GM06990 (cell line): Measurements from ENCODE around the gene TCL1B.
A peak's percentile ranks its signal among the peaks of the same experiment; 100 is the strongest.

ENCODE experiments used
- DNase-seq: peaks from one replicate; pipeline ENCODE4 v3.0.0-alpha.2; 2011; ENCODE audit not compliant: insufficient read length; ENCODE audit errors: extremely low read depth
- H3K27me3 ChIP-seq: replicated peaks from 2 replicates; pipeline ENCODE4 v1.6.0; 2011; ENCODE audit warnings: low read length; ENCODE audit not compliant: control insufficient read depth, insufficient read depth
- H3K36me3 ChIP-seq: 2 replicates; pipeline ENCODE4 v1.5.1; 2011; ENCODE audit warnings: low read length; ENCODE audit not compliant: control insufficient read depth, insufficient read depth
- H3K4me3 ChIP-seq: replicated peaks from 2 replicates; pipeline ENCODE4 v1.5.1; 2011; ENCODE audit warnings: low read depth, mild to moderate bottlenecking, control low read depth, low read length
- TF ChIP-seq, protein P1 (sequence below): IDR thresholded peaks from 2 replicates; pipeline ENCODE4 v1.5.1; 2011; ENCODE audit warnings: low read length, control low read depth, mild to moderate bottlenecking, inconsistent platforms; ENCODE audit not compliant: insufficient read depth, poor library complexity, severe bottlenecking

The TCL1B gene

GRCh38 chr14:95674613-95675012 is 11.6 kb upstream of the TCL1B start:
- TF ChIP-seq, protein P1, sequence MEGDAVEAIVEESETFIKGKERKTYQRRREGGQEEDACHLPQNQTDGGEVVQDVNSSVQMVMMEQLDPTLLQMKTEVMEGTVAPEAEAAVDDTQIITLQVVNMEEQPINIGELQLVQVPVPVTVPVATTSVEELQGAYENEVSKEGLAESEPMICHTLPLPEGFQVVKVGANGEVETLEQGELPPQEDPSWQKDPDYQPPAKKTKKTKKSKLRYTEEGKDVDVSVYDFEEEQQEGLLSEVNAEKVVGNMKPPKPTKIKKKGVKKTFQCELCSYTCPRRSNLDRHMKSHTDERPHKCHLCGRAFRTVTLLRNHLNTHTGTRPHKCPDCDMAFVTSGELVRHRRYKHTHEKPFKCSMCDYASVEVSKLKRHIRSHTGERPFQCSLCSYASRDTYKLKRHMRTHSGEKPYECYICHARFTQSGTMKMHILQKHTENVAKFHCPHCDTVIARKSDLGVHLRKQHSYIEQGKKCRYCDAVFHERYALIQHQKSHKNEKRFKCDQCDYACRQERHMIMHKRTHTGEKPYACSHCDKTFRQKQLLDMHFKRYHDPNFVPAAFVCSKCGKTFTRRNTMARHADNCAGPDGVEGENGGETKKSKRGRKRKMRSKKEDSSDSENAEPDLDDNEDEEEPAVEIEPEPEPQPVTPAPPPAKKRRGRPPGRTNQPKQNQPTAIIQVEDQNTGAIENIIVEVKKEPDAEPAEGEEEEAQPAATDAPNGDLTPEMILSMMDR = no peak
- Histone ChIP-seq H3K27me3 (no peaks in the 10 kb centered on the region), H3K36me3 (no peaks in the 10 kb centered on the region), H3K4me3 (no peak overlapping the region)
- no peak for DNase-seq

GRCh38 chr14:95675486-95675885 is 10.7 kb upstream of the TCL1B start:
- no peak overlapping the region for H3K4me3 ChIP-seq
- H3K36me3 ChIP-seq = no peaks in the 10 kb centered on the region
- no peak for DNase-seq
- no peaks in the 10 kb centered on the region for H3K27me3 ChIP-seq
- TF ChIP-seq, protein P1 = no peak

DNA sequence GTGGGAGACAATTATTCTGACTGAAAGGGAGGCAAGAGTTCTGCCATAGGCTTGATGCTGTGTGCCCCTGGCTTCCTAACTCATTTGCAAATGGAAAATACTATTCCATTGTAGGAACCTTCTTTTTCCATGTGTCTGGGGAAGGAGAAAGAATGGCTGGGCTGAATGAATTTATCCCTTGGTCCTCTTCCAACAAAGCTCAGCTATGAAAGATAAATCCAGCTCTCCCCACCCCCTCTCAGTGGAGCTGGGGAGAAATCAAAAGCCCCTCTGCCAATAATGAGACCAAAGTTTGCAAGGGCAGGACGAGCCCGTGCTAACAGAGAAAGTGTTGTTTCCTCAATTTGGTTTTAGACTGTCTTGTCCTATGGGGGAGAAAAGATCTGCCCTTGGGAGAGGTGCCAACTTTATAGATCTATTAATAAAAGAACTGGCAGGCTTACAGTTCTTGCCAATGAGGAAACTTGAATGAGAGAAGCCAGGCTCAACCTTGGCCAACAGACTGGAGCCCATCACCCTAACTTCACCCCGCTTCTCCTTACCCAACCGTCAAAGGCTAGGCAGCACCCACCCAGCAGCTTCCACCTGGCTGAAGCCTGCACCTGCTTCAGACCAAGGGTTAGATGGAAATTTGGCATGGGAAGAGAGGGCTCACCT is 8.9 kb upstream of the TCL1B start:
- no peaks in the 10 kb centered on the region for H3K36me3 ChIP-seq
- no peak for DNase-seq
- TF ChIP-seq, protein P1 = no peak
- H3K4me3 ChIP-seq = no peak overlapping the region
- no peaks in the 10 kb centered on the region for H3K27me3 ChIP-seq

GRCh38 chr14:95679148-95679815 is 6.9 kb upstream of the TCL1B start:
- Histone ChIP-seq H3K36me3 (no peaks in the 10 kb centered on the region), H3K4me3 (no peak overlapping the region), H3K27me3 (no peaks in the 10 kb centered on the region)
- TF ChIP-seq, protein P1 = no peak
- DNase-seq = no peak

DNA sequence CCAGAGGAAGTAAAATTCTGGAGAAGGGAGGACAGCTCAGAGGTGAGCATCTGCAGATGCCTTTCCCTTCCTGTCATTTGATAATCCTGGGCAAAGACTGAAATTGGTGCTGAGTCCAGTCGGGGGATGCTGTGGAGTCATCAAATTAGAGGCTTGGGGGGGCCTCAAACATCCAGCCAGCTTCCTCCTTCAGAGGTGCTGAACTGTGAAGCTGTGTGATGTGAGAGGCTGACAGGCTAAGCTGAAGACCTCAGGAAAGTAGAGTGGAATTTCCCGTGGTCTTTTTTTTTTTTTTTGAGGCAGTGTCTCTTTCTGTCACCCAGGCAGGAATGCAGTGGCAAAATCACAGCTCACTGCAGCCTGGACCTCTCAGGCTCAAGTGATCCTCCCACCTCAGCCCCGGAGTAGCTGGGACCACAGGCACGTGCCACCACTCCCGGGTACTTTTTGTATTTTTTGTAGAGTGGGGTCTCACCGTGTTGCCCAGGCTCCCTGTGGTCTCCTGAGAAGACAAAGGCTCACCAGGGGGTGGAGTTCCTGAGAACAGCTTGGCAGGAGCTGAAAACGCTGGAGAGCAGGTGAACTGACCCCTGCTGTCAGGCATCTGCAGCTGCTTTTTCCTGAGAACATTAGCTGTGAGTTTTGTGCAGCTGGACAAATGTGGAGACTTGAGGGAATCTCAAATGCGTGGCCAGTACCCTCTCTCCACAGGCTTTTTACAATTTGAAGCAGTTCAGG is 6.1 kb upstream of the TCL1B start:
- DNase-seq = no peak
- no peaks in the 10 kb centered on the region for H3K36me3 ChIP-seq
- H3K27me3 ChIP-seq = no peaks in the 10 kb centered on the region
- TF ChIP-seq, protein P1 = peak; percentile 54
- H3K4me3 ChIP-seq = no peak overlapping the region
